B cell (primary cell): ENCODE results near the gene HLA-DMB. TPM values are rescaled to one million over a fixed set of nuclear protein-coding genes. Genes with fewer than 3 reads are reported as not detected.
A peak's percentile ranks its signal among the peaks of the same experiment; 100 is the strongest.

Experiments used
- ATAC-seq: fragments of 200-7000 bp; cut with Tn5 transposase; one replicate; pipeline ENCODE4 v1.10.0; 2021; ENCODE audit warnings: low read depth, mild to moderate bottlenecking, moderate number of reproducible peaks, moderate library complexity
- CTCF ChIA-PET: fragments of 350-600 bp; sonication (Branson Sonifier 250); formaldehyde crosslinking; loops from one replicate; lab custom pipeline; 2021; ENCODE audit warnings: antibody characterized with exemption, inconsistent platforms; lab: Charles Lee
- POLR2A ChIA-PET: fragments of 350-600 bp; sonication (Branson Sonifier 250); formaldehyde crosslinking; loops from one replicate; lab custom pipeline; 2021; ENCODE audit warnings: antibody characterized with exemption; lab: Charles Lee
- DNase-seq: peaks from one replicate; pipeline ENCODE4 v3.0.0; 2013
- H2AFZ ChIP-seq: 2 replicates; pipeline ENCODE4 v1.6.1; 2012; ENCODE audit warnings: mild to moderate bottlenecking, low read depth, low read length; ENCODE audit not compliant: insufficient read depth, poor library complexity, severe bottlenecking
- H3K27ac ChIP-seq, 2 donors: 1 replicate in 1 of 2; 2 replicates in 1 of 2; pipeline ENCODE4 v1.5.1; 2012 to 2013; ENCODE audit warnings: low read length in 2 of 2, mild to moderate bottlenecking in 2 of 2, moderate library complexity in 1 of 2
- H3K27me3 ChIP-seq, 4 experiments: fragments of 200-600 bp in 1 of 4; sonication (generic) in 1 of 4; replicated peaks in 1 of 4; 1 replicate in 2 of 4; 2 replicates in 2 of 4; pipeline versions ENCODE4 v1.6.1 to v1.7.0; 2013 to 2016; ENCODE audit warnings: low read length in 3 of 4, mild to moderate bottlenecking in 2 of 4, mixed read lengths in 1 of 4, moderate library complexity in 1 of 4; ENCODE audit not compliant: insufficient read depth in 4 of 4, control insufficient read depth in 3 of 4; ENCODE audit errors: control extremely low read depth in 1 of 4
- H3K36me3 ChIP-seq, 2 experiments: replicated peaks in 1 of 2; 1 replicate in 1 of 2; 2 replicates in 1 of 2; pipeline versions ENCODE4 v1.6.1 to v1.7.1; 2013; ENCODE audit warnings: low read length in 1 of 2; ENCODE audit not compliant: insufficient read depth in 2 of 2, control insufficient read depth in 1 of 2; ENCODE audit errors: control extremely low read depth in 1 of 2, extremely low read depth in 1 of 2
- H3K4me1 ChIP-seq, 2 donors: fragments of 200-600 bp in 1 of 2; sonication (generic) in 1 of 2; 1 replicate in 1 of 2; 2 replicates in 1 of 2; pipeline versions ENCODE4 v1.5.1 to v1.6.1; 2013 to 2017; ENCODE audit warnings: low read length in 2 of 2; ENCODE audit not compliant: control insufficient read depth in 2 of 2, insufficient read depth in 2 of 2
- H3K4me2 ChIP-seq: replicated peaks from 2 replicates; pipeline ENCODE3; 2012; ENCODE audit warnings: mild to moderate bottlenecking, low read depth, low read length; ENCODE audit not compliant: poor library complexity, severe bottlenecking
- H3K4me3 ChIP-seq, 5 experiments: fragments of 200-600 bp in 1 of 5; sonication (generic) in 1 of 5; 1 replicate in 3 of 5; 2 replicates in 2 of 5; pipeline versions ENCODE4 v1.5.1 to v1.7.0; 2011 to 2016; ENCODE audit warnings: low read length in 4 of 5, mild to moderate bottlenecking in 4 of 5, low read depth in 2 of 5, control low read depth in 1 of 5, moderate library complexity in 1 of 5; ENCODE audit not compliant: insufficient read depth in 1 of 5; ENCODE audit errors: control extremely low read depth in 1 of 5, extremely low read depth in 1 of 5
- H3K79me2 ChIP-seq: fragments of 200-600 bp; sonication (generic); one replicate; pipeline ENCODE4 v1.6.0; 2016; ENCODE audit warnings: low read length; ENCODE audit not compliant: control insufficient read depth, insufficient read depth
- H3K9ac ChIP-seq: fragments of 200-600 bp; sonication (generic); 2 replicates; pipeline ENCODE4 v1.6.1; 2017; ENCODE audit warnings: mild to moderate bottlenecking, low read length, moderate library complexity
- H3K9me3 ChIP-seq, 3 donors: one replicate each; pipeline versions ENCODE4 v1.6.1 to v1.7.1; 2013; ENCODE audit warnings: low read length in 2 of 3; ENCODE audit not compliant: control insufficient read depth in 2 of 3, insufficient read depth in 1 of 3; ENCODE audit errors: control extremely low read depth in 1 of 3
- H4K20me1 ChIP-seq: 2 replicates; pipeline ENCODE4 v1.6.0; 2012; ENCODE audit warnings: mild to moderate bottlenecking, low read length; ENCODE audit not compliant: insufficient read depth, control insufficient read depth, poor library complexity, severe bottlenecking
- H3K27ac Mint-ChIP-seq: one replicate; pipeline ENCODE4 v1.8.0; 2021; ENCODE audit warnings: mixed read lengths
- H3K27me3 Mint-ChIP-seq: one replicate; pipeline ENCODE4 v1.8.0; 2021; ENCODE audit warnings: mixed read lengths
- H3K4me1 Mint-ChIP-seq: one replicate; pipeline ENCODE4 v1.8.0; 2021; ENCODE audit warnings: mixed read lengths
- H3K4me3 Mint-ChIP-seq: one replicate; pipeline ENCODE4 v1.8.0; 2021; ENCODE audit warnings: mixed read lengths
- H3K9me3 Mint-ChIP-seq: one replicate; pipeline ENCODE4 v1.8.0; 2022; ENCODE audit warnings: mixed read lengths; ENCODE audit not compliant: insufficient read depth
- CTCF ChIP-seq: fragments of 200-600 bp; IDR thresholded peaks from one replicate; pipeline ENCODE4 v1.8.0; 2022; ENCODE audit warnings: antibody characterized with exemption, mild to moderate bottlenecking
- EZH2 ChIP-seq: IDR thresholded peaks from 2 replicates; pipeline ENCODE4 v1.6.1; 2012; ENCODE audit warnings: borderline replicate concordance, low read depth, mild to moderate bottlenecking, moderate library complexity, low read length; ENCODE audit not compliant: insufficient read depth, poor library complexity, severe bottlenecking
- WGBS: methylation state at CpG from one replicate; pipeline ENCODE4 v1.1.5; 2013; ENCODE audit warnings: missing lambda C conversion rate; ENCODE audit not compliant: insufficient coverage; 5-methylcytosine and 5-hydroxymethylcytosine counted together
- intact Hi-C: fragments of 100-400 bp; cut with micrococcal nuclease; formaldehyde crosslinking; loops from one replicate; pipeline ENCODE4 v1.10.0; 2022
- polyA plus RNA-seq: library from polyadenylated mRNA; depleted of rRNA; stranded (reverse); fragments of >200 nt; gene quantifications from 2 replicates; pipeline ENCODE4 v1.2.3, GENCODE V29; 2012
- total RNA-seq, 2 donors: library from RNA; stranded (reverse); fragments of 120-200 nt in 1 of 2; gene quantifications; 1 replicate in 1 of 2; 2 replicates in 1 of 2; pipeline versions ENCODE4 v1.2.3 to v1.2.4, GENCODE V29; 2013 to 2022

The HLA-DMB gene
- total and polyA plus RNA-seq, 2 donors (not counting 1 experiment from before 2014, with no cell fraction given) = 593 to 656 TPM

GRCh38 chr6:32968867-32969684, 28.2 kb upstream of the HLA-DMB start:
- Histone ChIP-seq H3K4me1 (peaks cover 14 to 29% of the 10 kb centered on the region in 2 donors), H2AFZ (peak overlapping the region; percentile 90), H3K36me3 (peaks cover 0 to 9% of the 10 kb centered on the region in 2 experiments), H3K79me2 (peaks cover 59% of the 10 kb centered on the region), H4K20me1 (peaks cover 20% of the 10 kb centered on the region), H3K9me3 (no peaks in the 10 kb centered on the region), H3K27me3 (no peaks in the 10 kb centered on the region), H3K9ac (peak overlapping the region; percentile 91), H3K4me3 (peak overlapping the region; percentile 68 to 93 (median 83)), H3K4me2 (peak overlapping the region; percentile 88), H3K27ac (peak overlapping the region; percentile 96)
- peaks cover 30% of the 10 kb centered on the region for H3K4me1 Mint-ChIP-seq
- ATAC-seq (peak; percentile 11), DNase-seq (peak; percentile 81)
- intact Hi-C loops = loop anchor here (1.0 kb wide), 3 partner anchors 25 to 125 kb away; partner anchors contain the start of gene PSMB8
- POLR2A ChIA-PET = interaction anchor here (0.6 to 11.8 kb wide), 21 partner anchors 9 to 778 kb away, joined by 3 to 349 read pairs (median 8); partner anchors contain the start of genes HLA-DMA, HLA-DMB, PSMB8 and PSMB9
- TF ChIP-seq EZH2 (no peak), CTCF (no peak)
- H3K4me3 Mint-ChIP-seq = peak overlapping the region; percentile 96
- no peaks in the 10 kb centered on the region for H3K9me3 Mint-ChIP-seq
- CTCF ChIA-PET = interaction anchor here (0.8 to 28.4 kb wide), 9 partner anchors 16 to 131 kb away, joined by 3 to 822 read pairs (median 43); partner anchors contain the start of genes HLA-DMA, HLA-DMB and TAP2
- 1% methylated on average over 25 of the region's 40 CpGs for WGBS
- no peaks in the 10 kb centered on the region for H3K27me3 Mint-ChIP-seq
- H3K27ac Mint-ChIP-seq = peak overlapping the region; percentile 99
